Natural killer cell (primary cell): Measurements from ENCODE around the gene STARD4. TPM values are rescaled to one million over a fixed set of nuclear protein-coding genes. Genes with fewer than 3 reads are reported as not detected.
A peak's percentile ranks its signal among the peaks of the same experiment; 100 is the strongest.

Source experiments
- ATAC-seq, 3 donors: fragments of 150-1000 bp in 2 of 3; fragments of 200-7000 bp in 1 of 3; cut with Tn5 transposase; 1 replicate in 1 of 3; 2 replicates in 2 of 3; pipeline ENCODE4 v1.10.0; 2021; ENCODE audit warnings: mild to moderate bottlenecking in 2 of 3, moderate library complexity in 2 of 3
- DNase-seq, 2 donors: peaks; one replicate each; pipeline versions ENCODE4 v3.0.0 to v3.0.0-alpha.2; 2013 to 2021; ENCODE audit warnings: mixed read lengths in 1 of 2
- H3K27ac ChIP-seq: one replicate; pipeline ENCODE4 v1.5.1; 2013; ENCODE audit warnings: mild to moderate bottlenecking, low read length
- H3K27me3 ChIP-seq: one replicate; pipeline ENCODE4 v1.6.1; 2013; ENCODE audit warnings: low read length; ENCODE audit not compliant: control insufficient read depth, insufficient read depth
- H3K36me3 ChIP-seq: one replicate; pipeline ENCODE4 v1.6.1; 2013; ENCODE audit warnings: low read length; ENCODE audit not compliant: control insufficient read depth, insufficient read depth
- H3K4me1 ChIP-seq: one replicate; pipeline ENCODE4 v1.6.1; 2013; ENCODE audit warnings: low read length; ENCODE audit not compliant: control insufficient read depth, insufficient read depth
- H3K4me3 ChIP-seq: one replicate; pipeline ENCODE4 v1.5.1; 2013; ENCODE audit warnings: low read length
- H3K9me3 ChIP-seq: one replicate; pipeline ENCODE4 v1.6.1; 2013; ENCODE audit warnings: low read length; ENCODE audit not compliant: control insufficient read depth, insufficient read depth
- H3K27ac Mint-ChIP-seq, 2 donors: one replicate each; pipeline ENCODE4 v1.8.0; 2022; ENCODE audit warnings: mild to moderate bottlenecking in 2 of 2, mixed read lengths in 2 of 2, moderate library complexity in 1 of 2
- H3K27me3 Mint-ChIP-seq, 2 donors: one replicate each; pipeline ENCODE4 v1.8.0; 2022; ENCODE audit warnings: low read depth in 2 of 2, mixed read lengths in 2 of 2
- H3K36me3 Mint-ChIP-seq: one replicate; pipeline ENCODE4 v1.8.0; 2022; ENCODE audit warnings: mixed read lengths
- H3K4me1 Mint-ChIP-seq, 2 donors: one replicate each; pipeline ENCODE4 v1.8.0; 2022; ENCODE audit warnings: mixed read lengths in 2 of 2
- H3K4me3 Mint-ChIP-seq: one replicate; pipeline ENCODE4 v1.8.0; 2022; ENCODE audit warnings: mild to moderate bottlenecking, moderate library complexity, mixed read lengths
- H3K9me3 Mint-ChIP-seq, 2 donors: one replicate each; pipeline ENCODE4 v1.8.0; 2022; ENCODE audit warnings: mixed read lengths in 2 of 2
- WGBS: methylation state at CpG from one replicate; pipeline ENCODE4 v1.1.7; 2013; ENCODE audit warnings: missing lambda C conversion rate; ENCODE audit not compliant: insufficient coverage; 5-methylcytosine and 5-hydroxymethylcytosine counted together
- intact Hi-C: fragments of 100-400 bp; cut with micrococcal nuclease; formaldehyde crosslinking; loops from one replicate; pipeline ENCODE4 v1.14.2; 2022
- total RNA-seq, 4 donors: library from RNA; stranded (reverse); fragments of 120-200 nt in 1 of 4; gene quantifications; one replicate each; pipeline versions ENCODE4 v1.2.3 to v1.2.4, GENCODE V29; 2013 to 2022
- TF ChIP-seq, protein P1 (sequence below): fragments of 200-600 bp; IDR thresholded peaks from one replicate; pipeline ENCODE4 v1.8.0; 2022; ENCODE audit warnings: antibody characterized with exemption

Gene STARD4
- total RNA-seq, 3 donors from 2014 or later (not counting 1 experiment from before 2014, with no cell fraction given), result 53.3 to 90.2 (median 53.6) TPM

- H3K4me1 Mint-ChIP-seq, result peaks cover 21 to 24% of the 10 kb centered on the region in 2 donors
- ATAC-seq, result no peak
- H3K36me3 ChIP-seq, result no peaks in the 10 kb centered on the region
- intact Hi-C loops, result loop anchor here (5.0 kb wide), 1 partner anchor 394 kb away; no protein-coding TSS in a partner anchor
- 83% methylated on average over 1 of the region's 1 CpG for WGBS
- H3K9me3 Mint-ChIP-seq, result no peaks in the 10 kb centered on the region
- H3K27ac ChIP-seq, result no peak overlapping the region
- no peak for DNase-seq
- H3K4me3 ChIP-seq, result no peak overlapping the region
- TF ChIP-seq, protein P1, sequence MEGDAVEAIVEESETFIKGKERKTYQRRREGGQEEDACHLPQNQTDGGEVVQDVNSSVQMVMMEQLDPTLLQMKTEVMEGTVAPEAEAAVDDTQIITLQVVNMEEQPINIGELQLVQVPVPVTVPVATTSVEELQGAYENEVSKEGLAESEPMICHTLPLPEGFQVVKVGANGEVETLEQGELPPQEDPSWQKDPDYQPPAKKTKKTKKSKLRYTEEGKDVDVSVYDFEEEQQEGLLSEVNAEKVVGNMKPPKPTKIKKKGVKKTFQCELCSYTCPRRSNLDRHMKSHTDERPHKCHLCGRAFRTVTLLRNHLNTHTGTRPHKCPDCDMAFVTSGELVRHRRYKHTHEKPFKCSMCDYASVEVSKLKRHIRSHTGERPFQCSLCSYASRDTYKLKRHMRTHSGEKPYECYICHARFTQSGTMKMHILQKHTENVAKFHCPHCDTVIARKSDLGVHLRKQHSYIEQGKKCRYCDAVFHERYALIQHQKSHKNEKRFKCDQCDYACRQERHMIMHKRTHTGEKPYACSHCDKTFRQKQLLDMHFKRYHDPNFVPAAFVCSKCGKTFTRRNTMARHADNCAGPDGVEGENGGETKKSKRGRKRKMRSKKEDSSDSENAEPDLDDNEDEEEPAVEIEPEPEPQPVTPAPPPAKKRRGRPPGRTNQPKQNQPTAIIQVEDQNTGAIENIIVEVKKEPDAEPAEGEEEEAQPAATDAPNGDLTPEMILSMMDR, result no peak
- H3K36me3 Mint-ChIP-seq, result no peaks in the 10 kb centered on the region
- H3K4me3 Mint-ChIP-seq, result no peak overlapping the region
- H3K27ac Mint-ChIP-seq, result peak overlapping the region in 1 of 2 donors; percentile 59
- no peaks in the 10 kb centered on the region for H3K27me3 Mint-ChIP-seq
- H3K4me1 ChIP-seq, result peaks cover 3% of the 10 kb centered on the region
- H3K9me3 ChIP-seq, result no peaks in the 10 kb centered on the region
- no peaks in the 10 kb centered on the region for H3K27me3 ChIP-seq
These were observed 38.8 kb upstream of the STARD4 start for GRCh38 chr5:111551161-111551560.

DNA sequence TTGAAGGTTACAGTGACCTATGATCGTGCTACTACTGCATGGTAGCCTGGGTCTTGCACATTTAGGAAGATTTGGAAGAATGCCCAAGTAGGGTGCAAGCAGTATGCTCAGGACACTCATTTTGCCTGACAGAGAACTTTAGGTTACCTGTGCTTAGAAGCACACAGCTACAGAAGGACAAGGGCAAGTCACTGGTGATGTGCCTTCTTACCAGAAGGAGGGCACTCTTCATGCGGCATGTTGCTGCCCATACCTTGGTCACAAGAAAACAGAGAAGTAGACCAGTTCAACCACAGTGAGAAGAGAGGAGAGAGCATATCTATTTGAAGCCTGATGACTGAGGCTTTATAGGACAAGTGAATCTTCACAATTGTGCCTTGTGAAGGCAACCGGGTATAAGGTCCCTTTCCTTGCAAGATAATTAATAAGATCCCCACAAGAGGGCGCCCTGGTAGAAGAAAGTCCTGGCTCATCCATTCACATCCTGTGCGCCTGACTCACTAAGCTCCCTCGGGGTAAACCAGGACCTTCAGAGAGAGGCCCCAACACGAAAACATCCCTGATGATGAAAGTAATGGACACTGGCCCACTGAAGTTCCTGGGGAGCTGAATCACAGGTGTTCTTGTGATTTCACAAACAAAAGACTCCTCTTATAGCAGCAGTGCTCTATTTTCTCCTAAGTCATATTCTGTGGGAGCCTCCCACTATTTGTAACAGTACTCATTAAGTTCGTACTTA, 38.1 kb upstream of the STARD4 start:
- peaks cover 21 to 24% of the 10 kb centered on the region in 2 donors for H3K4me1 Mint-ChIP-seq
- H3K27me3 Mint-ChIP-seq, result peaks cover 0 to 5% of the 10 kb centered on the region in 2 donors
- no peaks in the 10 kb centered on the region for H3K27me3 ChIP-seq
- peak; percentile 84 to 98 (median 95) for ATAC-seq
- H3K4me1 ChIP-seq, result peaks cover 3% of the 10 kb centered on the region
- no peaks in the 10 kb centered on the region for H3K36me3 Mint-ChIP-seq
- H3K9me3 Mint-ChIP-seq, result no peaks in the 10 kb centered on the region
- H3K9me3 ChIP-seq, result no peaks in the 10 kb centered on the region
- H3K4me3 Mint-ChIP-seq, result peak overlapping the region; percentile 19
- DNase-seq, result peak; percentile 57 to 82
- TF ChIP-seq, protein P1, result peak; percentile 74
- no peak overlapping the region for H3K4me3 ChIP-seq
- intact Hi-C loops, result loop anchor here (1.0 to 5.0 kb wide), 2 partner anchors 393 to 597 kb away; no protein-coding TSS in a partner anchor
- H3K27ac Mint-ChIP-seq, result peak overlapping the region in 1 of 2 donors; percentile 59
- 37% methylated on average over 8 of the region's 8 CpGs for WGBS
- no peak overlapping the region for H3K27ac ChIP-seq
- H3K36me3 ChIP-seq, result no peaks in the 10 kb centered on the region

- no peaks in the 10 kb centered on the region for H3K9me3 ChIP-seq
- ATAC-seq (no peak), DNase-seq (no peak)
- H3K4me1 Mint-ChIP-seq, result peaks cover 21 to 24% of the 10 kb centered on the region in 2 donors
- no peak overlapping the region for H3K4me3 Mint-ChIP-seq
- no peaks in the 10 kb centered on the region for H3K27me3 ChIP-seq
- H3K27me3 Mint-ChIP-seq, result peaks cover 0 to 8% of the 10 kb centered on the region in 2 donors
- H3K9me3 Mint-ChIP-seq, result no peaks in the 10 kb centered on the region
- no peak overlapping the region for H3K27ac Mint-ChIP-seq
- TF ChIP-seq, protein P1, result no peak
- no peaks in the 10 kb centered on the region for H3K36me3 ChIP-seq
- H3K27ac ChIP-seq, result no peak overlapping the region
- H3K4me3 ChIP-seq, result no peak overlapping the region
- 84% methylated on average over 6 of the region's 6 CpGs for WGBS
- no peaks in the 10 kb centered on the region for H3K36me3 Mint-ChIP-seq
- intact Hi-C loops, result no loop called here
- peaks cover 3% of the 10 kb centered on the region for H3K4me1 ChIP-seq
These were observed 36.8 kb upstream of the STARD4 start for GRCh38 chr5:111548992-111549649.
